GM23248 (cell line): ENCODE measurements around the gene EGLN3. TPM values are rescaled to one million over a fixed set of nuclear protein-coding genes. Genes with fewer than 3 reads are reported as not detected.

Source experiments
- DNase-seq: peaks from one replicate; pipeline ENCODE4 v3.0.0-alpha.2; 2015
- H2AFZ ChIP-seq: fragments of 200-600 bp; sonication (generic); 2 replicates; pipeline ENCODE4 v1.6.1; 2016; ENCODE audit warnings: antibody characterized with exemption
- H3F3A ChIP-seq: fragments of 200-600 bp; sonication (generic); 2 replicates; pipeline ENCODE4 v1.6.1; 2016; ENCODE audit warnings: mild to moderate bottlenecking, antibody characterized with exemption, mixed run types; ENCODE audit not compliant: insufficient read depth
- H3K27ac ChIP-seq: fragments of 200-600 bp; sonication (generic); 2 replicates; pipeline ENCODE4 v1.5.1; 2016; ENCODE audit warnings: mild to moderate bottlenecking
- H3K27me3 ChIP-seq: fragments of 200-600 bp; sonication (generic); replicated peaks from 2 replicates; pipeline ENCODE4 v1.6.1; 2016; ENCODE audit warnings: mild to moderate bottlenecking; ENCODE audit not compliant: insufficient read depth
- H3K36me3 ChIP-seq: fragments of 200-600 bp; sonication (generic); 2 replicates; pipeline ENCODE4 v1.6.1; 2016; ENCODE audit warnings: low read depth, mild to moderate bottlenecking
- H3K4me1 ChIP-seq: fragments of 200-600 bp; sonication (generic); 2 replicates; pipeline ENCODE4 v1.6.1; 2016; ENCODE audit warnings: mild to moderate bottlenecking; ENCODE audit not compliant: insufficient read depth
- H3K4me2 ChIP-seq: fragments of 200-600 bp; sonication (generic); one replicate; pipeline ENCODE4 v1.6.1; 2016; ENCODE audit warnings: mild to moderate bottlenecking; ENCODE audit not compliant: unreplicated experiment
- H3K4me3 ChIP-seq: fragments of 200-600 bp; sonication (generic); 2 replicates; pipeline ENCODE4 v1.5.1; 2016; ENCODE audit warnings: mild to moderate bottlenecking
- H3K79me2 ChIP-seq: fragments of 200-600 bp; sonication (generic); 2 replicates; pipeline ENCODE4 v1.6.1; 2016; ENCODE audit warnings: mild to moderate bottlenecking; ENCODE audit not compliant: insufficient read depth
- H3K9ac ChIP-seq: fragments of 200-600 bp; sonication (generic); 2 replicates; pipeline ENCODE4 v1.6.1; 2016; ENCODE audit warnings: mild to moderate bottlenecking
- H3K9me2 ChIP-seq: fragments of 200-600 bp; sonication (generic); 2 replicates; pipeline ENCODE4 v1.6.1; 2016; ENCODE audit warnings: mixed run types, mild to moderate bottlenecking, moderate library complexity; ENCODE audit not compliant: insufficient read depth
- H3K9me3 ChIP-seq: fragments of 200-600 bp; sonication (generic); one replicate; pipeline ENCODE4 v1.6.1; 2017; ENCODE audit warnings: low read depth
- H4K20me1 ChIP-seq: fragments of 200-600 bp; sonication (generic); 2 replicates; pipeline ENCODE4 v1.6.0; 2016; ENCODE audit not compliant: insufficient read depth
- EZH2 ChIP-seq: fragments of 200-600 bp; sonication (generic); IDR thresholded peaks from 2 replicates; pipeline ENCODE4 v1.6.1; 2018; ENCODE audit warnings: antibody characterized with exemption, mild to moderate bottlenecking; ENCODE audit not compliant: insufficient read depth, poor library complexity, severe bottlenecking
- EZH2phosphoT487 ChIP-seq: fragments of 200-600 bp; sonication (generic); IDR thresholded peaks from 2 replicates; pipeline ENCODE4 v1.6.1; 2018; ENCODE audit warnings: antibody characterized with exemption, moderate library complexity, mild to moderate bottlenecking, low read depth; ENCODE audit not compliant: insufficient read depth
- WGBS, 2 experiments: methylation state at CpG; one replicate each; pipeline ENCODE4 v1.1.6; 2015 to 2017; ENCODE audit warnings: low lambda C conversion rate in 2 of 2, low coverage in 1 of 2; ENCODE audit errors: missing lambda C conversion rate in 2 of 2; 5-methylcytosine and 5-hydroxymethylcytosine counted together
- in situ Hi-C: fragments of 300-500 bp; cut with MboI; formaldehyde crosslinking; loops from 2 replicates; pipeline ENCODE4 v1.15.0; 2020
- polyA plus RNA-seq: library from polyadenylated mRNA; unstranded; fragments of >200 nt; fragmentation: Nextera tagmentation; extraction: Ambion mirVana; gene quantifications from 2 replicates; pipeline ENCODE4 v1.2.1, GENCODE V29; 2016
- total RNA-seq: library from RNA; depleted of rRNA; stranded (reverse); fragments of >200 nt; shearing (Covaris generic); gene quantifications from 2 replicates; pipeline ENCODE4 v1.2.3, GENCODE V29; 2014

Gene EGLN3
- total and polyA plus RNA-seq, 2 experiments from 2014 or later, result 0.11 to 0.22 TPM

GRCh38 chr14:33996462-33996861 lies 45.6 kb upstream of the EGLN3 start:
- Histone ChIP-seq H3K9me3 (no peaks in the 10 kb centered on the region), H2AFZ (no peak overlapping the region), H3K27ac (no peak overlapping the region), H3K4me2 (no peak overlapping the region), H3K9me2 (no peaks in the 10 kb centered on the region), H3F3A (no peaks in the 10 kb centered on the region), H4K20me1 (no peaks in the 10 kb centered on the region), H3K9ac (no peak overlapping the region), H3K27me3 (peaks cover 7% of the 10 kb centered on the region; the same call in 1 of the 2 replicates), H3K79me2 (no peaks in the 10 kb centered on the region), H3K4me3 (no peak overlapping the region), H3K36me3 (no peaks in the 10 kb centered on the region), H3K4me1 (no peaks in the 10 kb centered on the region)
- TF ChIP-seq EZH2phosphoT487 (no peak), EZH2 (no peak)
- in situ Hi-C loops, result no loop called here
- 95 to 96% methylated on average over 8 of the region's 8 CpGs for WGBS, 2 experiments
- no peak for DNase-seq

DNA sequence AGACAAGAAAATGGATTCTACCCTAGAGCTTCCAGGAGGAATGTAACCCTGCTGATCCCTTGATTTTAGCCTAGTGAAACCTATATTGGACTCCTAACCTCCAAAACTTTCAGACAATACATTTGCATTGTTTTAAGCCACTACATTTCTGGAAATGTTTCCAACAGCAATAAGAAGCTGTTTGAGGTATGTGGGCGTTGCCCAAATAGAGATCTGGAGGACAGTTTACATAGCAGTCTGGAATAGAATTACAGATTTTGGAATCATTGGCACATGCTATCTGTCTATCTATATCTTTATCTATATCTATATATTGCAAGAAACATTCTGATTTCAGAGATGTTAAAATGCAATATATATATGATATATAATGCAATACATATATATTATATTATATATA lies 42.4 kb upstream of the EGLN3 start:
- Histone ChIP-seq H4K20me1 (no peaks in the 10 kb centered on the region), H3K4me2 (no peak overlapping the region), H3F3A (peaks cover 19% of the 10 kb centered on the region), H3K27me3 (no peaks in the 10 kb centered on the region), H3K9ac (no peak overlapping the region), H2AFZ (no peak overlapping the region), H3K9me3 (no peaks in the 10 kb centered on the region), H3K9me2 (no peaks in the 10 kb centered on the region), H3K4me1 (peaks cover 17% of the 10 kb centered on the region), H3K4me3 (no peak overlapping the region), H3K79me2 (no peaks in the 10 kb centered on the region), H3K36me3 (no peaks in the 10 kb centered on the region), H3K27ac (no peak overlapping the region)
- no peak for TF ChIP-seq EZH2phosphoT487
- no peak for TF ChIP-seq EZH2
- in situ Hi-C loops, result no loop called here
- WGBS, 2 experiments, result 24 to 33% methylated on average over 1 of the region's 1 CpG
- DNase-seq, result peak; percentile 14

- Histone ChIP-seq H3K27me3 (no peaks in the 10 kb centered on the region), H3K9me3 (no peaks in the 10 kb centered on the region), H3K4me2 (no peak overlapping the region), H3K4me1 (peaks cover 17% of the 10 kb centered on the region), H3K9me2 (no peaks in the 10 kb centered on the region), H3K79me2 (no peaks in the 10 kb centered on the region), H3K27ac (no peak overlapping the region), H2AFZ (no peak overlapping the region), H3K4me3 (no peak overlapping the region), H3K9ac (no peak overlapping the region), H3K36me3 (no peaks in the 10 kb centered on the region), H4K20me1 (no peaks in the 10 kb centered on the region), H3F3A (peaks cover 19% of the 10 kb centered on the region)
- no peak for TF ChIP-seq EZH2
- no peak for TF ChIP-seq EZH2phosphoT487
- in situ Hi-C loops, result no loop called here
- 95% methylated on average over 3 of the region's 3 CpGs for WGBS, 2 experiments
- DNase-seq, result no peak
Observed at GRCh38 chr14:33992274-33993007, 41.6 kb upstream of the EGLN3 start.

- Histone ChIP-seq H3K27me3 (no peaks in the 10 kb centered on the region), H2AFZ (peak overlapping the region; percentile 75), H3K9me3 (no peaks in the 10 kb centered on the region), H3K9me2 (no peaks in the 10 kb centered on the region), H3K4me2 (peak overlapping the region; percentile 70), H3K36me3 (no peaks in the 10 kb centered on the region), H3K79me2 (no peaks in the 10 kb centered on the region), H3F3A (peaks cover 19% of the 10 kb centered on the region), H3K9ac (0 out of 2 replicates have a peak overlapping the region, but pooled peaks have one; percentile 56), H3K27ac (peak overlapping the region; percentile 82), H4K20me1 (no peaks in the 10 kb centered on the region), H3K4me1 (peaks cover 17% of the 10 kb centered on the region), H3K4me3 (no peak overlapping the region)
- no peak for DNase-seq
- 93 to 100% methylated on average over 1 of the region's 1 CpG for WGBS, 2 experiments
- in situ Hi-C loops, result no loop called here
- TF ChIP-seq EZH2 (no peak), EZH2phosphoT487 (no peak)
Observed at GRCh38 chr14:33990790-33991189, 39.9 kb upstream of the EGLN3 start.

DNA sequence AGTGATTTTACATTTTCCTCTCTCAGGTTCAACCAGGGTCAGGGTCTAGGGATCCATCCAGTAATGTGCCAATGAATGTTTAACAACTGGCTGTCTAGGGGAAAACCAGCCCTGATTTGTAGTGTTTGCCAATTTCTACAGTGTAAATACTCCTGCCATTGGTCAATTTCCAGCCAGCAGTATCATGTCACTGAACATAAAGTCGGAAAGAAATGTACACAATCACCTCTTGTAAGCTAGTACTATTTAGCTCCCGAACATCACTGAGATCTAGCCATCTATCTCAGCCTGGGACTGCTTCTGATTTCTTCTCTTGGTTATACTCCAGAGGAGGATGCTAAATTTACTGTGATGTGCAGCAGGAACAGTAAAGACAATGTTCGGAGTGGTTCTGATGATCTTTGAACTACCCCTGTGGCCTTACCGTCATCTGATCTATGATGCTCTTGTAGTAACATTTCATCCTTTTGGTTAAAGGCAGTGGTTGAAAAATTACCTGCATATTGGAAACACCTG lies 36.7 kb upstream of the EGLN3 start:
- Histone ChIP-seq H3F3A (peaks cover 19% of the 10 kb centered on the region), H2AFZ (no peak overlapping the region), H3K36me3 (no peaks in the 10 kb centered on the region), H3K4me2 (no peak overlapping the region), H3K9me3 (no peaks in the 10 kb centered on the region), H4K20me1 (no peaks in the 10 kb centered on the region), H3K4me1 (peaks cover 17% of the 10 kb centered on the region), H3K9ac (no peak overlapping the region), H3K27me3 (0 out of 2 replicates have a peak, but pooled peaks cover 4% of the 10 kb centered on the region), H3K9me2 (no peaks in the 10 kb centered on the region), H3K4me3 (no peak overlapping the region), H3K27ac (no peak overlapping the region), H3K79me2 (no peaks in the 10 kb centered on the region)
- DNase-seq, result no peak
- TF ChIP-seq EZH2, result no peak
- TF ChIP-seq EZH2phosphoT487, result no peak
- WGBS, 2 experiments, result 91 to 97% methylated on average over 4 of the region's 4 CpGs
- in situ Hi-C loops, result no loop called here
